ENCODE measurements around the gene USP7. TPM values are rescaled to one million over a fixed set of nuclear protein-coding genes. Genes with fewer than 3 reads are reported as not detected.

USP7 gene
- polyA plus RNA-seq, 1 donor (not counting 4 experiments of a cell fraction or from before 2014, with no cell fraction given): 63.4 TPM

DNA sequence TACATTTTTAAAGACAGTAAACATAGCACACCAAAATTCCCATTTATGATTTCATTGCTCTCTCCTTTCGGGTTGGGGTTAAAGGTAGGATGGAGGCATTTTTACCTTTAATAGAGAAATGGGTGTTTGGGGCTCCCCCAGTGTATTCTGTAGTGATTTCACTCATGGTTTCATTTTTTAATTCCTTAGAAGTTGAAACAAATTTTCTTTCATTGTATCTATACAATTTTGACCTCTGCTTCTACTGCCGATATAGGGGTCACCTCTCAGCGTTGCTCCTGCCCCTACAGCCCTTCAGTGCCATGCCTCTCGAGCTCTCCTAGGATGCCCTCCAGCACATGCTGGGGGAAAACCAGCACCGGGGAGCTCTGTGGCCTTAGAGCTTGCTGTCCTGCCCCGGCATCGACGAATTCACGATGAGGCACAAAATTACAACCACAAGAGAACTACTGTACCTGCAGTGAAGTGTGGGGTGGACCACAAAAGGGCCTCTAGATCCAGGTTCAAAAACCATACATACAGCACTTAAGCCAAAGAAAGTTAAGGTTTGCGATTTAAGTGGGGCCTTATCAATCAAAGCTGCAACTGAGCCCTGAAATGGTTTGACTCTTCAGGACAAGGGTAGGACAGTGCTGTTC is 42.2 kb downstream of the USP7 start:
- no peak overlapping the region for H3K9ac ChIP-seq (ENCODE audit: control insufficient read depth, extremely low read depth, insufficient read depth, low read length)
- H3K27me3 ChIP-seq (ENCODE audit: control insufficient read depth, extremely low read depth, insufficient read depth, low read length): no peaks in the 10 kb centered on the region
- no peaks in the 10 kb centered on the region for H3K9me1 ChIP-seq (ENCODE audit: control insufficient read depth, extremely low read depth, insufficient read depth, low read length)
- no peak overlapping the region for H3K4me3 ChIP-seq (ENCODE audit: control insufficient read depth in 2 of 3, extremely low read depth in 1 of 3, insufficient read depth in 2 of 3, low read depth in 1 of 3, low read length in 3 of 3)
- H3K27ac ChIP-seq (ENCODE audit: control insufficient read depth, insufficient read depth, low read length): no peak overlapping the region
- dilution Hi-C loops (cut with MboI; ENCODE audit: extremely low pct_ligation_motif_present, low sequenced_read_pairs): no loop called here
- TF ChIP-seq EZH2 (IDR thresholded peaks at IDR 0.05; ENCODE audit: low read length): no peak
- TF ChIP-seq, protein P1, sequence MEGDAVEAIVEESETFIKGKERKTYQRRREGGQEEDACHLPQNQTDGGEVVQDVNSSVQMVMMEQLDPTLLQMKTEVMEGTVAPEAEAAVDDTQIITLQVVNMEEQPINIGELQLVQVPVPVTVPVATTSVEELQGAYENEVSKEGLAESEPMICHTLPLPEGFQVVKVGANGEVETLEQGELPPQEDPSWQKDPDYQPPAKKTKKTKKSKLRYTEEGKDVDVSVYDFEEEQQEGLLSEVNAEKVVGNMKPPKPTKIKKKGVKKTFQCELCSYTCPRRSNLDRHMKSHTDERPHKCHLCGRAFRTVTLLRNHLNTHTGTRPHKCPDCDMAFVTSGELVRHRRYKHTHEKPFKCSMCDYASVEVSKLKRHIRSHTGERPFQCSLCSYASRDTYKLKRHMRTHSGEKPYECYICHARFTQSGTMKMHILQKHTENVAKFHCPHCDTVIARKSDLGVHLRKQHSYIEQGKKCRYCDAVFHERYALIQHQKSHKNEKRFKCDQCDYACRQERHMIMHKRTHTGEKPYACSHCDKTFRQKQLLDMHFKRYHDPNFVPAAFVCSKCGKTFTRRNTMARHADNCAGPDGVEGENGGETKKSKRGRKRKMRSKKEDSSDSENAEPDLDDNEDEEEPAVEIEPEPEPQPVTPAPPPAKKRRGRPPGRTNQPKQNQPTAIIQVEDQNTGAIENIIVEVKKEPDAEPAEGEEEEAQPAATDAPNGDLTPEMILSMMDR (optimal IDR thresholded peaks at IDR 0.05 in 1 of 3, IDR thresholded peaks at IDR 0.05 in 1 of 3, conservative IDR thresholded peaks at IDR 0.05 in 1 of 3; ENCODE audit: extremely low read depth in 1 of 3, insufficient read depth in 2 of 3, low read length in 3 of 3): no peak
- H2AFZ ChIP-seq (ENCODE audit: control insufficient read depth, low read length): no peak overlapping the region
- peaks cover 13% of the 10 kb centered on the region for H4K20me1 ChIP-seq (ENCODE audit: control insufficient read depth, extremely low read depth, insufficient read depth, low read length)
- DNase-seq (ENCODE audit: low read depth, low spot score): no peak
- H3K79me2 ChIP-seq (ENCODE audit: control insufficient read depth, insufficient read depth, low read length): peaks cover 48% of the 10 kb centered on the region
- H3K36me3 ChIP-seq (ENCODE audit: control insufficient read depth in 2 of 2, extremely low read depth in 1 of 2, insufficient read depth in 2 of 2, low read length in 2 of 2): peaks cover 27 to 50% of the 10 kb centered on the region in 2 experiments
- no peak for FAIRE-seq
- H3K9me3 ChIP-seq (ENCODE audit: control insufficient read depth, low read depth, low read length): no peaks in the 10 kb centered on the region
- H3K4me2 ChIP-seq (ENCODE audit: control insufficient read depth, extremely low read depth, insufficient read depth, low read depth, low read length): no peak overlapping the region
- no peaks in the 10 kb centered on the region for H3K4me1 ChIP-seq (ENCODE audit: control insufficient read depth, extremely low read depth, insufficient read depth, low read length)

DNA sequence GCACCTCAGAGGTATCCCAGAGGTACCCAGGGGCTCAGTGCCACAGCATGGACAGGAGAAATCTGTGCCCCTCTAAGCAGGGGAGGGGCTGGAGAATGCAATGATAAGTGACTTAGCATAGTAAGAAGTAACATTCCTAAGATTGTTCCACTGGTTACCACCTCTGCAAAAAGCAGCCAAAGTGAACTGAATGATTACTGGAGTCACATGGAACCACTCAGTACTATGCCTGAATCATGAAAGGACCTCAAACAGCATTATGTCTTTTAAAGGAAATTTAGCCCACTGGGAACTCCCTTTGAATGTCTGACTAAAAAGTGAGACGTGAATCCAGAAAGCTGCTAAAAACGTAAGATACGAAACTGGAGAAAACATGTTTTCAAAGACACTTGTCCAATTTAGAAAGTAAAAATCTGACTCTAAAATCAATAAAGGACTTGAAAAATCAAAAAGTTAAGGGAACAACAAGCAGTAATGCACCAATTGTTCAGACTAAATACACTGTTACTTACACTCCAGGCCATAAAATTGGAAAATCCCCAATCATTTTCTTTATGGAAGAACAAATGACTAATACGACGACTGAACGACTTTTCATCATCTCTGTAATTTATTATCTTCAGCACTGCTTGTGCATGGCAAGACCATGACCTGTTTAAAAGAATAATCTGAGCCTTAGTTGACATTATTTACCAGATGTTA is 42.9 kb downstream of the USP7 start:
- no peak for TF ChIP-seq EZH2 (IDR thresholded peaks at IDR 0.05; ENCODE audit: low read length)
- TF ChIP-seq, protein P1 (optimal IDR thresholded peaks at IDR 0.05 in 1 of 3, IDR thresholded peaks at IDR 0.05 in 1 of 3, conservative IDR thresholded peaks at IDR 0.05 in 1 of 3; ENCODE audit: extremely low read depth in 1 of 3, insufficient read depth in 2 of 3, low read length in 3 of 3): no peak

More for the DNA sequence above, 42.9 kb downstream of the USP7 start:
- Histone ChIP-seq H3K4me3 (ENCODE audit: control insufficient read depth in 2 of 3, extremely low read depth in 1 of 3, insufficient read depth in 2 of 3, low read depth in 1 of 3, low read length in 3 of 3) (no peak overlapping the region), H3K9me1 (ENCODE audit: control insufficient read depth, extremely low read depth, insufficient read depth, low read length) (no peaks in the 10 kb centered on the region), H3K79me2 (ENCODE audit: control insufficient read depth, insufficient read depth, low read length) (peaks cover 46% of the 10 kb centered on the region), H3K4me1 (ENCODE audit: control insufficient read depth, extremely low read depth, insufficient read depth, low read length) (no peaks in the 10 kb centered on the region), H2AFZ (ENCODE audit: control insufficient read depth, low read length) (no peak overlapping the region), H3K27ac (ENCODE audit: control insufficient read depth, insufficient read depth, low read length) (no peak overlapping the region), H3K9ac (ENCODE audit: control insufficient read depth, extremely low read depth, insufficient read depth, low read length) (no peak overlapping the region), H3K27me3 (ENCODE audit: control insufficient read depth, extremely low read depth, insufficient read depth, low read length) (no peaks in the 10 kb centered on the region), H3K4me2 (ENCODE audit: control insufficient read depth, extremely low read depth, insufficient read depth, low read depth, low read length) (no peak overlapping the region), H3K9me3 (ENCODE audit: control insufficient read depth, low read depth, low read length) (no peaks in the 10 kb centered on the region), H4K20me1 (ENCODE audit: control insufficient read depth, extremely low read depth, insufficient read depth, low read length) (peaks cover 13% of the 10 kb centered on the region), H3K36me3 (ENCODE audit: control insufficient read depth in 2 of 2, extremely low read depth in 1 of 2, insufficient read depth in 2 of 2, low read length in 2 of 2) (peaks cover 29 to 53% of the 10 kb centered on the region in 2 experiments)
- FAIRE-seq (no peak), DNase-seq (ENCODE audit: low read depth, low spot score) (no peak)
- dilution Hi-C loops (cut with MboI; ENCODE audit: extremely low pct_ligation_motif_present, low sequenced_read_pairs): no loop called here
